Measurements from ENCODE around the gene FBXO40. TPM values are rescaled to one million over a fixed set of nuclear protein-coding genes. Genes with fewer than 3 reads are reported as not detected.

The FBXO40 gene
- total and polyA plus RNA-seq, 2 experiments from 2014 or later = not detected

DNA sequence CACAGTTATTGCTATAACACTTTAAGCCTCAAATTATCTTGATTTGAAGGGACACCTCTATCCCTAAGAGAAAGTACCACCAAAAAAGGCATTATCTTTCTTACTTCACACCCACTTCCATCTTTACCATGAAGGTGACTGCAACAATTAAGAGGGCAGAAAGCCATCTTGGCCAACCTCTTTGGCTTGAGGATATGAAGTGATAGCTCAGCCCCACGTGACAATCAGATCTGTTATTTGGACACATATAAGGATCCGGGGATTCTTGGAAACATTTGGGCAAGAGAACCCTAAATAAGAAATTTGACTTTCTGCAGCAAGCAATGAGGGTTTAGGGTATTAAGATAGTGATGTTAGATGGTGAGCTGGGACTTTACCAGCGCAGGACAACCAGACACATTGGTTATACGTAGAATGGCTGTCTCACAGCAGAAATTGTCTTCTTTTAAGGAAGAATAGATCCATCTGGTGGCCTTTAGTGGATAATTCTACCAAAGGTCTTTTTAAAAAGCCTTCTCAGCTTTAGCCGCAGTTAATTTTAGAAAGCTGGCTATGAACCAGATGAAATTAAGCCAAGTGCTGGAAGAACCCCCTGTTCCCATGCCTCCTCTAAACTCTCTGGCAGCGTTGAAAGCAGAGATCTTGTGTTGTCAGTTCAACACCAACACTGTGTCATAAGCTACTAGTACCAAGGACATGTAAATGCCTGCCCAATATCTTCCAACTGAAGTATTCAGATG is 55.2 kb downstream of the FBXO40 start:
- 85% methylated on average over 6 of the region's 6 CpGs for WGBS (ENCODE audit: low lambda C conversion rate, missing lambda C conversion rate)

DNA sequence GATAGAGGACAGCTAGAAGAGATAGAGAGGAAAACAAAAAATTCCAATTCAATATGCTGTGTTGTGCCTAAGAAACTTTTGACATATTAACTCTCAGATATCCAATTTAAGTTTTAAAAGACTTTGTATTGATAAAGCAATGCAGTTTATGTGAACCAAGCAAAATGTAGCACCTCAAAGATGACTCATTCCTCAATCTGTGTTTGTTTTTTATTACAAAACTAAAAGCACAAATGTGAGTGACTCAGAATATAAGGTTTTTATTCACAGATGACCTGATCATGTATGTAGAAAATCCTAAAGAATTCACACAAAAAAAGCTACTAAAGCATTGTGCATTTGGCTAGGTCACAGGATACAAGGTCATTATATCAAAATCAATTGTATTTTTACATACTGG is 56.5 kb downstream of the FBXO40 start:
- no peaks in the 10 kb centered on the region for H3K79me2 ChIP-seq
- no peak for DNase-seq (ENCODE audit: low spot score)
- no peaks in the 10 kb centered on the region for H4K20me1 ChIP-seq (ENCODE audit: insufficient read depth, poor library complexity, severe bottlenecking)
- H3K9me3 ChIP-seq (ENCODE audit: low read depth) = no peaks in the 10 kb centered on the region
- H3K27me3 ChIP-seq = no peaks in the 10 kb centered on the region
- H3K4me1 ChIP-seq (ENCODE audit: insufficient read depth) = no peaks in the 10 kb centered on the region
- H3K9me2 ChIP-seq (replicated peaks; ENCODE audit: insufficient read depth) = no peaks in the 10 kb centered on the region
- TF ChIP-seq EZH2phosphoT487 (IDR thresholded peaks at IDR 0.05; ENCODE audit: low read depth, severe bottlenecking, unreplicated experiment) (no peak), EZH2 (IDR thresholded peaks at IDR 0.05; ENCODE audit: borderline replicate concordance) (no peak)
- TF ChIP-seq, protein P1, sequence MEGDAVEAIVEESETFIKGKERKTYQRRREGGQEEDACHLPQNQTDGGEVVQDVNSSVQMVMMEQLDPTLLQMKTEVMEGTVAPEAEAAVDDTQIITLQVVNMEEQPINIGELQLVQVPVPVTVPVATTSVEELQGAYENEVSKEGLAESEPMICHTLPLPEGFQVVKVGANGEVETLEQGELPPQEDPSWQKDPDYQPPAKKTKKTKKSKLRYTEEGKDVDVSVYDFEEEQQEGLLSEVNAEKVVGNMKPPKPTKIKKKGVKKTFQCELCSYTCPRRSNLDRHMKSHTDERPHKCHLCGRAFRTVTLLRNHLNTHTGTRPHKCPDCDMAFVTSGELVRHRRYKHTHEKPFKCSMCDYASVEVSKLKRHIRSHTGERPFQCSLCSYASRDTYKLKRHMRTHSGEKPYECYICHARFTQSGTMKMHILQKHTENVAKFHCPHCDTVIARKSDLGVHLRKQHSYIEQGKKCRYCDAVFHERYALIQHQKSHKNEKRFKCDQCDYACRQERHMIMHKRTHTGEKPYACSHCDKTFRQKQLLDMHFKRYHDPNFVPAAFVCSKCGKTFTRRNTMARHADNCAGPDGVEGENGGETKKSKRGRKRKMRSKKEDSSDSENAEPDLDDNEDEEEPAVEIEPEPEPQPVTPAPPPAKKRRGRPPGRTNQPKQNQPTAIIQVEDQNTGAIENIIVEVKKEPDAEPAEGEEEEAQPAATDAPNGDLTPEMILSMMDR (IDR thresholded peaks at IDR 0.05; ENCODE audit: poor library complexity) = no peak
- no peak overlapping the region for H3K27ac ChIP-seq
- H2AFZ ChIP-seq = no peak overlapping the region
- no peak overlapping the region for H3K4me2 ChIP-seq
- H3K36me3 ChIP-seq (replicated peaks; ENCODE audit: insufficient read depth, low read depth) = no peaks in the 10 kb centered on the region
- H3K4me3 ChIP-seq = no peak overlapping the region

More for the DNA sequence above, 55.2 kb downstream of the FBXO40 start:
- Histone ChIP-seq H3K27me3 (no peaks in the 10 kb centered on the region), H2AFZ (no peak overlapping the region), H3K27ac (no peak overlapping the region), H3K36me3 (replicated peaks; ENCODE audit: insufficient read depth, low read depth) (no peaks in the 10 kb centered on the region), H4K20me1 (ENCODE audit: insufficient read depth, poor library complexity, severe bottlenecking) (no peaks in the 10 kb centered on the region), H3K4me3 (no peak overlapping the region), H3K9me2 (replicated peaks; ENCODE audit: insufficient read depth) (no peaks in the 10 kb centered on the region), H3K79me2 (no peaks in the 10 kb centered on the region), H3K4me1 (ENCODE audit: insufficient read depth) (no peaks in the 10 kb centered on the region), H3K9me3 (ENCODE audit: low read depth) (no peaks in the 10 kb centered on the region), H3K4me2 (no peak overlapping the region)
- DNase-seq (ENCODE audit: low spot score) = no peak
- TF ChIP-seq, protein P1 (IDR thresholded peaks at IDR 0.05; ENCODE audit: poor library complexity) = no peak
- TF ChIP-seq EZH2phosphoT487 (IDR thresholded peaks at IDR 0.05; ENCODE audit: low read depth, severe bottlenecking, unreplicated experiment) (no peak), EZH2 (IDR thresholded peaks at IDR 0.05; ENCODE audit: borderline replicate concordance) (no peak)

DNA sequence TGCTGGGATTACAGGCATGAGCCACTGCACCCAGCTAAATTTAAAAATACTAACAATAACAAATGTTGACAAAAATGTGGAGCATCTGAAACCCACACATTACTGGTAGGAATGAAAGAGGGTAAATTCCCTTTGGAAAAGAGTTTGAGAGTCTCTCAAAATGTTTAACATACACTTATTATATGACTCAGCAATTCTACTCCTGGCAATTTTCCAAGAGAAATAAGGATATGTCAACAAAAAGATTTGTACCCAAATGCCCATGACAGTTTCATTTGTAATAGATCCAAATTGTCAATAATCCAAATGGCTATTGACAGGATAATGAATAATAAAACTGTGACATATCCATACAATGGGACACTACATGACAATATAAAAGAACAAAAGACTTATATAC is 58.5 kb downstream of the FBXO40 start:
- Histone ChIP-seq H3K36me3 (replicated peaks; ENCODE audit: insufficient read depth, low read depth) (no peaks in the 10 kb centered on the region), H3K4me1 (ENCODE audit: insufficient read depth) (no peaks in the 10 kb centered on the region), H3K9me2 (replicated peaks; ENCODE audit: insufficient read depth) (no peaks in the 10 kb centered on the region), H3K9me3 (ENCODE audit: low read depth) (no peaks in the 10 kb centered on the region), H3K79me2 (no peaks in the 10 kb centered on the region), H3K27me3 (no peaks in the 10 kb centered on the region), H3K4me3 (no peak overlapping the region), H3K27ac (no peak overlapping the region), H4K20me1 (ENCODE audit: insufficient read depth, poor library complexity, severe bottlenecking) (no peaks in the 10 kb centered on the region), H3K4me2 (no peak overlapping the region), H2AFZ (no peak overlapping the region)
- TF ChIP-seq, protein P1 (IDR thresholded peaks at IDR 0.05; ENCODE audit: poor library complexity) = no peak
- TF ChIP-seq EZH2phosphoT487 (IDR thresholded peaks at IDR 0.05; ENCODE audit: low read depth, severe bottlenecking, unreplicated experiment) = no peak
- DNase-seq (ENCODE audit: low spot score) = no peak

Data from hepatocyte (in vitro differentiated cells).